ENCODE results near the gene LSAMP. TPM values are rescaled to one million over a fixed set of nuclear protein-coding genes. Genes with fewer than 3 reads are reported as not detected.

LSAMP gene
- total RNA-seq, 1 experiment from 2014 or later, result 0.15 TPM

DNA sequence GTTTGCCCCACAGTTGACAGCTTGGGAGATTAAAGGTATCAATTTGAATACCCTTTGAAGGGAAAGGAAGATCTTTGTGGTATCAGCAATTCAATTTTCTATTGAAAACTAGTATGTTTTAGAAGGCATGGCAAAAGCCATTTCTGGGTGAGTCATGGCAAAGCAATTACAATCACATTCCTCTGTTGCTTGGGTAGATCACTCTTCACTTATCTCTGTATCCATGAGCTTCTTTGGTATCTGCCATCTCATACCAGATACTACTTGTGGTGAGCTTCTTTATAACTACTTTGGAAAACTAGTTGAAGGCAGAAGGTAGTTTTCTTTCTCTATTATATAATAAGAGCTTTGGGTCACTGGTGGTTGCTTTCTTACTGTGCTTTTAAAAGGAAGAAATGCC lies 28.3 kb upstream of the LSAMP start:
- no peak for ATAC-seq
- no peak overlapping the region for H3K27ac ChIP-seq (ENCODE audit: low read length)
- H3K27me3 ChIP-seq (ENCODE audit: low read length), result no peaks in the 10 kb centered on the region
- H3K79me2 ChIP-seq (ENCODE audit: low read length), result no peaks in the 10 kb centered on the region
- TF ChIP-seq EZH2 (IDR thresholded peaks at IDR 0.05; ENCODE audit: low read length, unreplicated experiment) (no peak), EZH2phosphoT487 (IDR thresholded peaks at IDR 0.05; ENCODE audit: borderline replicate concordance, low read length) (no peak)
- TF ChIP-seq, protein P1, sequence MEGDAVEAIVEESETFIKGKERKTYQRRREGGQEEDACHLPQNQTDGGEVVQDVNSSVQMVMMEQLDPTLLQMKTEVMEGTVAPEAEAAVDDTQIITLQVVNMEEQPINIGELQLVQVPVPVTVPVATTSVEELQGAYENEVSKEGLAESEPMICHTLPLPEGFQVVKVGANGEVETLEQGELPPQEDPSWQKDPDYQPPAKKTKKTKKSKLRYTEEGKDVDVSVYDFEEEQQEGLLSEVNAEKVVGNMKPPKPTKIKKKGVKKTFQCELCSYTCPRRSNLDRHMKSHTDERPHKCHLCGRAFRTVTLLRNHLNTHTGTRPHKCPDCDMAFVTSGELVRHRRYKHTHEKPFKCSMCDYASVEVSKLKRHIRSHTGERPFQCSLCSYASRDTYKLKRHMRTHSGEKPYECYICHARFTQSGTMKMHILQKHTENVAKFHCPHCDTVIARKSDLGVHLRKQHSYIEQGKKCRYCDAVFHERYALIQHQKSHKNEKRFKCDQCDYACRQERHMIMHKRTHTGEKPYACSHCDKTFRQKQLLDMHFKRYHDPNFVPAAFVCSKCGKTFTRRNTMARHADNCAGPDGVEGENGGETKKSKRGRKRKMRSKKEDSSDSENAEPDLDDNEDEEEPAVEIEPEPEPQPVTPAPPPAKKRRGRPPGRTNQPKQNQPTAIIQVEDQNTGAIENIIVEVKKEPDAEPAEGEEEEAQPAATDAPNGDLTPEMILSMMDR (conservative IDR thresholded peaks at IDR 0.05; ENCODE audit: low read depth, low read length), result no peak
- no peak overlapping the region for H3K9ac ChIP-seq (ENCODE audit: low read length)
- H3K36me3 ChIP-seq (ENCODE audit: low read depth, low read length), result no peaks in the 10 kb centered on the region
- H4K20me1 ChIP-seq (ENCODE audit: low read length), result no peaks in the 10 kb centered on the region
- no peak overlapping the region for H3K4me3 ChIP-seq (ENCODE audit: low read length)
- ChIA-PET CTCF (no interaction called here), POLR2A (ENCODE audit: unreplicated experiment) (no interaction called here)
- no peaks in the 10 kb centered on the region for H3K9me2 ChIP-seq (replicated peaks; ENCODE audit: low read length)
- no peaks in the 10 kb centered on the region for H3K4me1 ChIP-seq (ENCODE audit: insufficient read depth, low read length)
- no peaks in the 10 kb centered on the region for H3F3A ChIP-seq (ENCODE audit: low read length, unreplicated experiment)
- intact Hi-C loops (cut with micrococcal nuclease), result no loop called here
- H2AFZ ChIP-seq (ENCODE audit: low read length), result no peak overlapping the region
- no peak overlapping the region for H3K4me2 ChIP-seq (ENCODE audit: low read length)
- DNase-seq, result no peak
- H3K9me3 ChIP-seq (ENCODE audit: low read length), result 0 out of 2 replicates have a peak, but pooled peaks cover 19% of the 10 kb centered on the region
- BruUV-seq (replicated peaks), result no TSS peak

DNA sequence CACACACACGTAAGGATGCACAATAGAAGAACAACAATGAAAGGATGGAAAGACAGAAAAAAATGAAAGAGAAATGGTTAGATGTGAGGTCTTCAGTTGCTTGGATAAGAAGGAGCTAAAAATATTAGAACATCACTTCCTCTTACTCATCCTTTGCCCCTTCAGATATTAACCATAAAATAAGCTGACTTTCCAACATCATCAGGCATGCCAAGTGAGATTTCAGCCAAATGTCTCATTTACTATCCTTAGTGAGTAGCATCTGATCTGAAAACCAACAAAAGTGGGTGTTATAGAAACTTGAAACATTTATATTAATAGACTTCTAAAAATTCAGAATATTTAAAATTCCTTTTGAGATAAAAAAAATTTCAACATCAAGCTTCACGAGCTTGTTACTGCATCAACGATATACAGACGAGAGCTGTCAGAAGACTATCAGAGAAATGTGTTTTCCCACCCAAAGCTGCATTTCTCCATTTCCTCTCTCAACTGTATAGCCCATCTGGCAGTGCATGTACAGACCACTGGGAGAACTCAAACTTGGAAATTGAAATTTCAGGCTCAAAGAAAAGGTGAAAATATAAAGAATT lies 25.4 kb upstream of the LSAMP start:
- Histone ChIP-seq H2AFZ (ENCODE audit: low read length) (no peak overlapping the region), H3K79me2 (ENCODE audit: low read length) (no peaks in the 10 kb centered on the region), H3K9me3 (ENCODE audit: low read length) (0 out of 2 replicates have a peak, but pooled peaks cover 13% of the 10 kb centered on the region), H3K36me3 (ENCODE audit: low read depth, low read length) (no peaks in the 10 kb centered on the region), H4K20me1 (ENCODE audit: low read length) (no peaks in the 10 kb centered on the region), H3K4me2 (ENCODE audit: low read length) (no peak overlapping the region), H3F3A (ENCODE audit: low read length, unreplicated experiment) (no peaks in the 10 kb centered on the region), H3K27ac (ENCODE audit: low read length) (no peak overlapping the region), H3K9ac (ENCODE audit: low read length) (no peak overlapping the region), H3K4me3 (ENCODE audit: low read length) (no peak overlapping the region), H3K9me2 (replicated peaks; ENCODE audit: low read length) (no peaks in the 10 kb centered on the region), H3K27me3 (ENCODE audit: low read length) (no peaks in the 10 kb centered on the region), H3K4me1 (ENCODE audit: insufficient read depth, low read length) (no peaks in the 10 kb centered on the region)
- ChIA-PET CTCF (no interaction called here), POLR2A (ENCODE audit: unreplicated experiment) (no interaction called here)
- TF ChIP-seq, protein P1 (conservative IDR thresholded peaks at IDR 0.05; ENCODE audit: low read depth, low read length), result no peak
- no peak for TF ChIP-seq EZH2 (IDR thresholded peaks at IDR 0.05; ENCODE audit: low read length, unreplicated experiment)
- DNase-seq (no peak), ATAC-seq (no peak)
- no TSS peak for BruUV-seq (replicated peaks)
- intact Hi-C loops (cut with micrococcal nuclease), result no loop called here

DNA sequence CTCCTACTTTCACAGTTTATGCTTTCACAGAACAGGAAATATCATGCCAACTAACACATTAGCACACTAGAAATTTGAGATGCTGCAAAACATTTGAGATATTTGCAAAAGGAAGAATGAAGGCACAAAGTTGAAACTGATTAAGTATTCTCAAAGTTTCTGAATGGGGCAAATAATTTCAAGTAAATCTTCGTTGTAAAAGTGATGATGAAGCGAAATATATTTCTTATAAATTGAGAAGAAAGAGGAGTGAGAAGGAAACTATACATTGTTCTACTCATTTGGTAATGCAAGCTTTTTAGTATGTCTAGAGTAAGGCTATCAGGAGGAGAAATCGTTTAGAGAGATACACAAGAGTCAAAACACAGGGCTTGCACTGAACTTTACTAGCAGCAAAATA lies 24.3 kb upstream of the LSAMP start:
- no TSS peak for BruUV-seq (replicated peaks)
- CTCF ChIA-PET, result no interaction called here

More for the DNA sequence above, 24.3 kb upstream of the LSAMP start:
- H3K36me3 ChIP-seq (ENCODE audit: low read depth, low read length), result no peaks in the 10 kb centered on the region
- no peak overlapping the region for H3K4me2 ChIP-seq (ENCODE audit: low read length)
- TF ChIP-seq EZH2 (IDR thresholded peaks at IDR 0.05; ENCODE audit: low read length, unreplicated experiment), result no peak
- TF ChIP-seq, protein P1 (conservative IDR thresholded peaks at IDR 0.05; ENCODE audit: low read depth, low read length), result no peak
- TF ChIP-seq EZH2phosphoT487 (IDR thresholded peaks at IDR 0.05; ENCODE audit: borderline replicate concordance, low read length), result no peak
- no peak overlapping the region for H3K9ac ChIP-seq (ENCODE audit: low read length)
- H3K27me3 ChIP-seq (ENCODE audit: low read length), result no peaks in the 10 kb centered on the region
- intact Hi-C loops (cut with micrococcal nuclease), result no loop called here
- 0 out of 2 replicates have a peak, but pooled peaks cover 8% of the 10 kb centered on the region for H3K9me3 ChIP-seq (ENCODE audit: low read length)
- H3K4me1 ChIP-seq (ENCODE audit: insufficient read depth, low read length), result no peaks in the 10 kb centered on the region
- H4K20me1 ChIP-seq (ENCODE audit: low read length), result no peaks in the 10 kb centered on the region
- POLR2A ChIA-PET (ENCODE audit: unreplicated experiment), result no interaction called here
- H3K9me2 ChIP-seq (replicated peaks; ENCODE audit: low read length), result no peaks in the 10 kb centered on the region
- no peaks in the 10 kb centered on the region for H3F3A ChIP-seq (ENCODE audit: low read length, unreplicated experiment)
- H3K4me3 ChIP-seq (ENCODE audit: low read length), result no peak overlapping the region
- no peak overlapping the region for H3K27ac ChIP-seq (ENCODE audit: low read length)
- H2AFZ ChIP-seq (ENCODE audit: low read length), result no peak overlapping the region
- H3K79me2 ChIP-seq (ENCODE audit: low read length), result no peaks in the 10 kb centered on the region
- DNase-seq (no peak), ATAC-seq (no peak)

Data from PC-3 (cell line).